GM18498 (cell line): ENCODE measurements around the gene MKNK1.

ENCODE experiments used
- ATAC-seq: cut with Tn5 transposase; IDR thresholded peaks from one replicate; pipeline ENCODE4 v1.9.1; 2021; ENCODE audit warnings: mild to moderate bottlenecking, moderate library complexity; ENCODE audit not compliant: unreplicated experiment

Gene MKNK1

DNA sequence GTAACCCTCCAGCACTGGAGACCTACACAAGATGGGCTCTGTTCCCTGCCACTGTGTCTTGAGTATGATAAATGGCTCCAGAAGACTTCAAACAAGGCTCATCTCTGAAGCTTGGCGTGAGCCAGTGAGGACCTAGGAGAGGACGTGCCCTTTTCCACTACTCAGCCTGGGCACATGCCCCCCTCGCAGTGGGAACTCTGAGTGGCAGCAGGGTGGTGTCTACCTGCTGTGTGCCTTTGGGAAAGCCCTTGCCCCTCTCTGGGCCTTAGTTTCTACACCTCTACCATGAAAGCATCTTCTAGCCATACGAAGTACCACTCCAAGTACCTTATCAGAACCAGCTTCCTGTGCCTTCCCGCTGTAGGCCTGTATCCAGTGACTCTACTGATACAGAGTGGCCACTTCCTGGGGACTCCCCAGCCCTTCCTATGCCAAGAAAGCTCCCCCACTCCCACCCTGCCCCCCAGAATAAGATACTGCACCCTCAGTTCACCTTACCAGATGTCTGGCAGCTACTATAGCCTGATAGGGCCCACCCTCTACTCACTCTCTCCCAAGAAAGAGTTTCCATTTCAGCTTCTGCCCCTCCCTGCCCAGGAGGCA lies 15.7 kb upstream of the MKNK1 start:
- no peak for ATAC-seq

- no peak for ATAC-seq
Observed at GRCh38 chr1:46618754-46619415, 14.8 kb upstream of the MKNK1 start.

GRCh38 chr1:46617833-46618232 lies 13.8 kb upstream of the MKNK1 start:
- no peak for ATAC-seq

- no peak for ATAC-seq
Observed at GRCh38 chr1:46617108-46617800, 13.2 kb upstream of the MKNK1 start.

DNA sequence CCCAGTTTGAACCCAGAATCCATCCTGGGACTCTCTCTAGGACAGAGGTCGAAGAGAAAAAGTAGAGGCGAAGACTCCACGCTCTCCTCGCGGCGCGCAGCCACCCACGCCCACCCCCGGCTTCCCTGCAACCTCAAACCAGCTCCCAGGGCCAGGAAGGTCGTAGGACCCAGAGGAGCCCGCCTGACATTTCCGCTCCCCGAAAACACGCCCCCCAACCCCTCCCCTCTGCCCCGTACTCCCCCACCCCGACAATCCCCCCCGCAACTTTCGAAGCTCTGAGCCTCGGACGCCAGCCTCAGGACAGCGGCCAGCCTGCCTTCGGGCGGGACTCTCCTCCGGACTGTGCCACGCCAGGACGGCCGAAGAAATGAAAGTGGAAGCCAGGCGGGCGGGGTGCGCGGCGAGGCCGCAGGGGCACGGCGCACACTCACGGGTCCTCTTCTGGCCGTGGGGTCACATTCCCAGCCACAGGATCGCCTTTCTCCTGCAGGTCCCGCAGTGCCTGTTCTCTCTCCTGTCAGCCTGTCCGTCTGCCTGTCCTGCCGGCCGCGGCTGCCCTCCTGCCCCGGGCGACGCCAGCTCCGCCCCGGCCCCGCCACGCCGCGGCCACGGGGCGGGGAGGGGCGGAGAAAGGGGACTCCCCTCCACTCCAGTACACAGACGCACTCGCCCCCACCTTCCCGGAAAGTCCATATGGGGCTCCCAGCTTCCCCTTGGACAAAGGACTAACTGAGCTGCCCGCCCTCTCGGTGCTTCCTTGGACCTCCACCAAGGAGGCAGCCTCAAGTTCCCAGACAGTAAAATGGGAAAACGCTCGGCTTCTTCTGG lies 12.4 kb upstream of the MKNK1 start, which contains the start of gene MOB3C:
MOB3C (minus strand) TSS at position 535 of the 831 bp plus-strand sequence. CDS start 3,490 bp downstream, outside the sequence.
- peak; percentile 80 for ATAC-seq

DNA sequence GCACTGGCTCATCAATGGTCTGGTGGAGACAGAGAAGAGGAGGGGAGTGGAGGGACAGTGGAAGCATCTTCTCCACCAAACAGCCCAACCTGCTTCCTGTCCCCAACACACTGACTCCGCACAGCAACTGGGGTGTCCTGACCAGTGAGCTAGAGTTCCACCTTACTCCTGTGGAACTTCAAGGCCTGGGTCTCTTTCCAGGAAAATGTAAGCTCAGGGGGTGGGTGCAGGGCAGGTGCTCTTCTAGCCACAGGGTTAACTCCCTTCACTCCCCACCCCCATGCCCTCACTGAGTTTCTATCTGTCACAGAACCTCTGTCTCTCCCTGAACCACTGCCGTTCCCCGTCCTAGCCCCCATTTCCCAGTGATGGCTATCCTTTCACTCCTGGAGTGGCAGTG lies 11.7 kb upstream of the MKNK1 start:
- ATAC-seq, result peak; percentile 3

DNA sequence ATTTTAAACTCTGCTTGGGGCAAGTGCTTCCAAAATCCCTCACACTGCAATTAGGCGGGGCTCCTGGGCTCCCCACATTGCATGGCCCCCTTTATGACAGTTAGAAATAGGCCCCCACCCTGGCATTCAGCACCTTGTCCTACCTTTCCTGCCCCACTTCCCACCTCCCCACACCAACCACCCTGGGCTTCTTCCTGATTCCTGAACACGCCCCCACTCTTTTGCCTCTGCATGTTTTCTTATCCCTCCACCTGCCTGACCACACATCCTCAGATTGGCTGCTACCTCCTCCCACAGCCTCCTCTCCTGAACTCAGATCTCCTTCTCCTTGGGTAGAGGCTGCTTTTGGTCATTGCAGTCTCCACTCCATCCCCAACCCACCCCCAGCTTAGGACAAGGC lies 11.0 kb upstream of the MKNK1 start:
- no peak for ATAC-seq

- no peak for ATAC-seq
Observed at GRCh38 chr1:46614604-46614984, 10.5 kb upstream of the MKNK1 start.

DNA sequence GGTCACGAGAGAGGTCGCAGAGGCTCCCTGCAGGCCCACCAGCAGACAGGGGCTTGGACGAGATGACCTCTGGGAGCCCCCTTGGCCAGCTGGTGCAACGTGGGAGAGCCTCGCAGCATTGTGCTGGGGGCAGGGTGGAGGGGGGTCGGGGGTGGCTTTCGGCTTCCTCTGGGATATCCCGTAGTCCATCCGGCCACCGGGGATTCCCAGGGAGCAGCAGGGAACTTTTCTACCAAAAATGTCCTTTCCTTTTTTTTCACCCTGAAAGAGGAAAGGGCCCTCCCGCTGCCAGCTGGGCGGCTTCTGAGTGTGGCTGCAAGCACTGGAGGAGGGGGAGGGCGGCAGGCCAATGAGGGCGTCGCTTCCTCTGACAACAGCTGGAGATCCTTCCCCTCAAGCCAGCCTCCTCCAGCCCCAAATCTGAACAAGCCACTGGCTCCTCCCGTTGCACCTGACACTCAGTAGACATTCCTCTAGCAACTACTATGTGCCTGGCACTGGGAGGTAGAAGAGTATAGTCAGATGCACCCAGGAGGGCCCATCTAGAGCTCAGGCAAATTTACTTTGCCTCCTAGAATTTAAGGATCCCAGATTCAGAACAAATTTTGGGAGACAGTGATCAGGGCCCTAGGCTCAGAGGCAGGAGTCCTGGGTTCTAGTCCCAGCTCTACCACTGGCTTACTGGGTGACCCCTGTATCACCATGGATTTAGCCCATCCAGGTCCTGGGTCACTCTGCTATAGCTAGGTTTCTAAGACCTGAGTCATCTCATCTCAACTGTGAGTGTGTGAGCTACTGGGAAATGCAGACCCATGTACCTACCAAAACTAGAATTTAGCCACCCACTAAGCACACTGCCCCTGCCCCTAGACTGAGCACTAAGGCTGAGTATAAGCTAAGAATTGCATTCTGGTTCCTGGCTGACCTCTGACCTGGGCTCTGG lies 9.9 kb upstream of the MKNK1 start:
- ATAC-seq, result peak; percentile 38

DNA sequence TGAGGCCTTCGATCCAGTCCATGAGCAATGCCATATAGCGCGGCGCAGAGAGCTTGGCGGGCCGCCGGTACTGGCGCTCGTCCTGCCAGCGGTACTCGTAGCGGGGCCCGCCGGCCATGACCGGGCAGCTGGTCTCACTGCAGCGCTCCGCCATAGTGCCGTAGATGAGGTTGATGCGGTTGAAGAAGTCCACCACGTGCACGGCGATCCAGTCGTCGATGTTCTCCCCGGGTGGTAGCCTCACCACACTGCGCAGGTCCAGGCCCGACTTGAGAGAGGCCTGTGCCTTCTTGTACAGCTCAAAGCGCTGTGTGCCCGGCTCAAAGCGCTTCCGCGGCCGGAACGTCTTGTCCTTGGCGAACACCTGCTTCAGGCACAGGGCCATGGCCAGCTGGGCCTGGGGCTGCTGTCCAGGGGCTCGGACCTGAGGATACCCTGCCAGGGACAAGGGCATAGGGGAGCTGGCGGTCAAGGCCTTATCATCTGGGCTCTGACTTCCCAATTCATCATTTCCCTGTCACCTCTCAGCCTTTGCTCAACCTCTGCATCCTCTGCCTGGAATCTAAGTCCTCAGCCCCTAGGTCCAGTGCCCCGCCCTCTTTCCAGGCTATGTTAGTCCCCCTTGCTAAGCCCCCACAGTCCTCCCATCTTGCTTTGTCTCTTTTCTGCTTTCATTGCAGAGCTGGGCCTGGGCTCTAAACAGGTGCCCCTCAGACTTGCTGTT lies 9.0 kb upstream of the MKNK1 start:
- ATAC-seq, result no peak

GRCh38 chr1:46611691-46612221 lies 7.7 kb upstream of the MKNK1 start:
- ATAC-seq, result no peak

DNA sequence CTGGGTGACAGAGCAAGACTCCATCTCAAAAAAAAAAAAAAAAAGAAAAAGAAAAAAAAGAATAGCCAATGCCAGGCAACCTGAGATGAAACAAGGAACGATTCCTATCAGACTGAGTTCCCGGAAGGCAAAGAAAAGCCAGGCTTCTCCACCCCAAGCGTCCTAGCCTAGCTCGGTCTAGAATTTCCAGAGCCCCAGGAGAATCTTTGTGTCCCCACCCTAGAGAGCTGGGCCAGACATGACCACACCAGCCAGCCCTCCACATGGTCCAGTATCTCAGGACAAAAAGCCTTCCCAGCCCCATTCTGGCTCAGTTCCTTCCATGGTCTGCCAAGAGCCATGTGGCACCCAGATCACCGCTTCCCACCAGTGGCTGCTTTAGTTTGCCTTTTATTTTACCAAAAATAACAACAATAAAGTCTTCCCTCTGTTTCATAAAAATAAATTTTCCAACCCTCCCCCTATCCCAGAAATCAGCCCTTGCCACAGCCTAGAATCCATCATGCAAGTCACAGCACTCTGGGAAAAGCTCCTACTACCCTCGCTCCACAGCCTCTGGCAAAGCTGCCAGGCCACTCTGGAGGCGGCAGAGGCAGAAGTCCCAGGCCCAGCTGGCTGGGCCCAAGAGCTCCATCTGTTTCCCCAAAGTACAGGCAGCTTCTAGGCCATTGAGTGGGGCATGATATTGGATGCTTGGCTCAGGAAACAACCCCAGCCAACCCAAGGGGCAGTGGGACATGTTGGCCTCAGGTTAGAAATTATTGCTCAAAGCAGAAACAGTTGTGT lies 3.5 kb upstream of the MKNK1 start:
- no peak for ATAC-seq

DNA sequence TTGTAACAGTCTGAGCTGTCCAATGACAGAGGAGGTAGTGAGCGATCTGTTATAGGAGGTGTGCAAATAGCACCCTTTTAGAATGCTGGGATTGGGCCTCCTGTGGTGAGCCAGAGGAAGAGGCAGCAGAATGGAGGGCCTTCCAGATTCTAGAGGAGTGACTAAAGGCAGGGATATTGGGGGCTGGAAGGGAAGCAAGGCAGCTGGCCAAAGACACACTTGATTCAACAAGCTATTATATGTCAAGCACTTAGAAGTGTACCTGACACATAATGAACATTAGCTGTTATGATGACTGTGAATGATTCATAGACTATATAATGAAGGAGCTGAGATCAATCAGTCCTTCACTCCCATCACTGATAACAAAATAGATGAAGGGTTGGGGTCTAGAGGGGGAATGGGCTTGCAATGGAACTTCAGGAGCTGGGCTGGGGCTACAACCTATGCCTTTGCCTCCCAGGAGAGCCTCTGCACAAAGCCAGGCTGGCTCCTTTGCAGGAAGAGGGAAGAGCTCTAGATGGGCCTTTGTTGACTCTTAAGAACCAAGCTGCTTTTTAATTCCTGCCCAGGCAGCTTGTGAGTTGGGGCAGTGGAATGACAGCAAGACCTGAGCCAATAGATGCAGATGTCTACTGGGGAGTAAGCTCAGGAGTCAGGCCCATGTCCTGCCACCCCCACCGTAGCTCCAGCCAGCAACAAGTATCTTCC lies 2.3 kb upstream of the MKNK1 start:
- no peak for ATAC-seq

GRCh38 chr1:46605232-46605631 lies 1.2 kb upstream of the MKNK1 start:
- no peak for ATAC-seq

DNA sequence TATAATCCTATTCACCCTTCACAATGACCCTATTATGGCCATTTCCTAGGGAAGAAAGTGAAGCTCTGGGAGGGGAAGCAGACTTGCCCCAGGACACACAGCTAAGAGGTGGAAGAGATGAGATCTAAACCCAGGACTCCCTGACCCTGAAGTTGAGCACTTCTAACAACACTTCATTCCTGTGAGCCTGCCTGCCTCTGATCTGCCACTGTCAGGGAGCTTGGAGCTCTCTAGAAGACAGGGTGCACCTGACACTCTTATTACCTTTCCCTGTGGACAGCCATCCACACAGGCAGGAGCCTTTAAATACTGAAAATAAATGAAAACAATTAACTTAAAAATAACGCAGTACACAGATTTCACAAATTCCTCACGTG lies 599 bp downstream of the MKNK1 start:
- no peak for ATAC-seq

GRCh38 chr1:46601257-46602007 lies 2.6 kb downstream of the MKNK1 start:
- ATAC-seq, result no peak
